Upper lobe of left lung (tissue), 4 donors: ENCODE measurements around the gene EHMT2.

Experiments used
- EP300 ChIP-seq, 4 donors: sonication (generic); formaldehyde crosslinking; IDR thresholded peaks; one replicate each; pipeline ENCODE4 v1.5.1; 2017; ENCODE audit warnings: antibody characterized with exemption in 4 of 4, control low read depth in 2 of 4
- POLR2AphosphoS5 ChIP-seq, 2 donors: sonication (generic); formaldehyde crosslinking; IDR thresholded peaks; one replicate each; pipeline ENCODE4 v1.5.1; 2017; ENCODE audit warnings: antibody characterized with exemption in 2 of 2

DNA sequence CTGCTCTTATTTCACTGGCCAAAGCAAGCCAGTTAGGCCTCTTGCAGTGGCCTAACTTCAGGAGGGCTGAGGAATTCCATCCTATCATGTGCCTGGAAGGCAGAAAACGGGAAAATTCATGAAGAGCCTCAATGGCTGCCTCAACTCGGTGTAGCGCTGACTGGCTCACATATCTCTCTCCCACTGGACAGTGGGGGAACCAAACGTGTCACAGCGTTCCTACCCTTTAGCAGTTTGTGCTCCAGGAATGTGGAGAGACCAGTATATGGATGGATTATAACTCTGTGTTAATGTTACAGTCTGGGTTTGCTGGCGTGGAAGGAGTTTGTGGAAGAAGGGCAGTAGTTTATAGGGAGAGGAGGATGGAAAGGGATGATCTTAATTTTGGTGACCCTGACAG lies 18.3 kb upstream of the EHMT2 start:
- TF ChIP-seq POLR2AphosphoS5 (IDR thresholded peaks at IDR 0.05): no peak
- no peak for TF ChIP-seq EP300 (IDR thresholded peaks at IDR 0.05)
